NCI-H187 (cell line): ENCODE measurements around the gene CD3E.

Experiments
- DNase-seq, 2 experiments: peaks; one replicate each; lab custom pipeline; 2025; lab: John Stamatoyannopoulos, UW

The CD3E gene

GRCh38 chr11:118325283-118325682, 20.8 kb downstream of the CD3E start:
- no peak for DNase-seq

GRCh38 chr11:118328745-118329144, 24.2 kb downstream of the CD3E start:
- no peak for DNase-seq

- no peak for DNase-seq
These were observed 30.2 kb downstream of the CD3E start for GRCh38 chr11:118334745-118335144.

GRCh38 chr11:118338637-118339061, 34.1 kb downstream of the CD3E start:
- no peak for DNase-seq

- no peak for DNase-seq
These were observed 34.9 kb downstream of the CD3E start for GRCh38 chr11:118339281-118339961.

GRCh38 chr11:118340449-118340848, 35.9 kb downstream of the CD3E start:
- DNase-seq = no peak

GRCh38 chr11:118341261-118341660, 36.7 kb downstream of the CD3E start:
- no peak for DNase-seq

GRCh38 chr11:118341815-118342489, 37.4 kb downstream of the CD3E start:
- DNase-seq = no peak

GRCh38 chr11:118342503-118343161, 38.1 kb downstream of the CD3E start, which contains the start of gene CD3D:
CD3D (minus strand) TSS chr11:118342705; CDS start chr11:118342607, 98 bp downstream.
- DNase-seq = no peak

- DNase-seq = no peak
These were observed 38.7 kb downstream of the CD3E start for GRCh38 chr11:118343248-118343647.

GRCh38 chr11:118343981-118344515, 39.5 kb downstream of the CD3E start, which contains the start of gene CD3G:
CD3G (plus strand) TSS chr11:118344344; CDS start chr11:118344424, 80 bp downstream.
- no peak for DNase-seq

GRCh38 chr11:118349475-118349874, 44.9 kb downstream of the CD3E start:
- DNase-seq = no peak

- no peak for DNase-seq
These were observed 48.7 kb downstream of the CD3E start for GRCh38 chr11:118353084-118353710.

GRCh38 chr11:118358071-118358470, 53.5 kb downstream of the CD3E start:
- no peak for DNase-seq

GRCh38 chr11:118359295-118359958, 54.9 kb downstream of the CD3E start, which contains the start of gene UBE4A:
UBE4A (plus strand) TSS chr11:118359600; CDS start chr11:118365081, 5,481 bp downstream.
- peak; percentile 86 to 88 for DNase-seq

GRCh38 chr11:118364956-118365615, 60.6 kb downstream of the CD3E start:
- no peak for DNase-seq
